Measurements from ENCODE around the gene TUBB4A.

GRCh38 chr19:6484230-6484629, 17.9 kb downstream of the TUBB4A start:
- no peak for TF ChIP-seq YY1 (IDR thresholded peaks at IDR 0.05; ENCODE audit: insufficient read depth, insufficient read length)
- no peak for TF ChIP-seq ZNF274 (IDR thresholded peaks at IDR 0.05; ENCODE audit: low read depth, low read length)
